GM21447 (cell line): ENCODE data around the gene NAA20.

ENCODE experiments used
- ATAC-seq: cut with Tn5 transposase; IDR thresholded peaks from one replicate; pipeline ENCODE4 v1.9.1; 2021; ENCODE audit not compliant: unreplicated experiment

The NAA20 gene

GRCh38 chr20:20073801-20074371, 56.7 kb downstream of the NAA20 start:
- ATAC-seq = no peak

- no peak for ATAC-seq
These were observed 57.9 kb downstream of the NAA20 start for GRCh38 chr20:20075032-20075431.

GRCh38 chr20:20076297-20077065, 59.3 kb downstream of the NAA20 start:
- ATAC-seq = no peak

GRCh38 chr20:20078041-20078440, 60.9 kb downstream of the NAA20 start:
- no peak for ATAC-seq

GRCh38 chr20:20079102-20079784, 62.1 kb downstream of the NAA20 start:
- ATAC-seq = no peak
